Body of pancreas (tissue), 4 donors: ENCODE measurements around the gene RAPGEF1. TPM values are rescaled to one million over a fixed set of nuclear protein-coding genes. Genes with fewer than 3 reads are reported as not detected.

Experiments
- ATAC-seq: fragments of 150-250 bp; one replicate; pipeline ENCODE4 v1.9.1; 2016
- DNase-seq, 4 donors: peaks; one replicate each; pipeline ENCODE4 v3.0.0-alpha.2; 2019
- H3K27ac ChIP-seq, 4 donors: fragments of 200-600 bp; sonication (generic); 1 replicate in 3 of 4; 2 replicates in 1 of 4; pipeline versions ENCODE4 v1.5.1 to v1.6.1; 2016 to 2019; ENCODE audit warnings: mild to moderate bottlenecking in 1 of 4, mixed read lengths in 1 of 4, moderate library complexity in 1 of 4
- H3K27me3 ChIP-seq, 2 donors: fragments of 200-600 bp; sonication (generic); one replicate each; pipeline ENCODE4 v1.6.0; 2016; ENCODE audit warnings: mild to moderate bottlenecking in 1 of 2
- H3K36me3 ChIP-seq, 2 donors: fragments of 200-600 bp; sonication (generic); replicated peaks in 1 of 2; 2 replicates each; pipeline ENCODE4 v1.5.1; 2016; ENCODE audit warnings: low read depth in 2 of 2; ENCODE audit not compliant: insufficient read depth in 1 of 2
- H3K4me1 ChIP-seq: fragments of 200-600 bp; sonication (generic); one replicate; pipeline ENCODE4 v1.6.0; 2016
- H3K4me3 ChIP-seq, 2 donors: fragments of 200-600 bp; sonication (generic); 1 replicate in 1 of 2; 2 replicates in 1 of 2; pipeline ENCODE4 v1.5.1; 2016 to 2019
- H3K9me3 ChIP-seq, 3 donors: fragments of 200-600 bp; sonication (generic); 1 replicate in 2 of 3; 2 replicates in 1 of 3; pipeline ENCODE4 v1.5.1; 2016
- CTCF ChIP-seq, 7 experiments: fragments of 450-650 bp in 4 of 7; fragments of 200-600 bp in 3 of 7; sonication (generic) in 3 of 7; IDR thresholded peaks; one replicate each; pipeline ENCODE4 v1.5.1; 2016 to 2019; ENCODE audit warnings: antibody characterized with exemption in 7 of 7
- POLR2A ChIP-seq, 3 donors: fragments of 450-650 bp; IDR thresholded peaks; one replicate each; pipeline ENCODE4 v1.6.1; 2016; ENCODE audit warnings: antibody characterized with exemption in 3 of 3, mild to moderate bottlenecking in 2 of 3
- WGBS, 2 donors: methylation state at CpG; one replicate each; pipeline ENCODE4 v1.1.5; 2017; 5-methylcytosine and 5-hydroxymethylcytosine counted together
- intact Hi-C: fragments of 100-400 bp; cut with DNase I; formaldehyde crosslinking; loops from one replicate; pipeline ENCODE4 v1.15.1; 2023
- total RNA-seq, 2 donors: library from RNA; depleted of rRNA; stranded (reverse); fragments of >200 nt; gene quantifications; one replicate each; pipeline ENCODE4 v1.1.0, GENCODE V29; 2016

Gene RAPGEF1
- total RNA-seq, 2 donors from 2014 or later = 30.1 to 70.5 TPM

GRCh38 chr9:131697908-131698617 is 41.8 kb downstream of the RAPGEF1 start:
- WGBS, 2 donors = 43 to 53% methylated on average over 4 to 5 of the region's 5 CpGs
- Histone ChIP-seq H3K4me3 (no peak overlapping the region), H3K4me1 (peaks cover 34% of the 10 kb centered on the region), H3K27me3 (no peaks in the 10 kb centered on the region), H3K27ac (peak overlapping the region in 3 of 4 donors; percentile 4 to 73 (median 5)), H3K9me3 (no peaks in the 10 kb centered on the region), H3K36me3 (no peaks in the 10 kb centered on the region)
- ATAC-seq = no peak
- TF ChIP-seq POLR2A (IDR thresholded peaks at IDR 0.05) = no peak
- no peak for TF ChIP-seq CTCF (IDR thresholded peaks at IDR 0.05)
- peak in 1 of 4 donors; percentile 68 for DNase-seq
- intact Hi-C loops = no loop called here

- Histone ChIP-seq H3K27me3 (no peaks in the 10 kb centered on the region), H3K36me3 (no peaks in the 10 kb centered on the region), H3K4me1 (peaks cover 44% of the 10 kb centered on the region), H3K9me3 (no peaks in the 10 kb centered on the region), H3K27ac (no peak overlapping the region), H3K4me3 (no peak overlapping the region)
- 60 to 67% methylated on average over 6 of the region's 6 CpGs for WGBS, 2 donors
- ATAC-seq (peak; percentile 28), DNase-seq (peak in 2 of 4 donors; percentile 39 to 67)
- TF ChIP-seq CTCF (IDR thresholded peaks at IDR 0.05) (no peak), POLR2A (IDR thresholded peaks at IDR 0.05) (no peak)
- intact Hi-C loops = no loop called here
Measured at GRCh38 chr9:131697097-131697496, 42.8 kb downstream of the RAPGEF1 start.

- TF ChIP-seq CTCF (IDR thresholded peaks at IDR 0.05) (no peak), POLR2A (IDR thresholded peaks at IDR 0.05) (no peak)
- intact Hi-C loops = no loop called here
- no peak overlapping the region for H3K4me3 ChIP-seq
- DNase-seq = no peak
- ATAC-seq = no peak
- peaks cover 54% of the 10 kb centered on the region for H3K4me1 ChIP-seq
- H3K27ac ChIP-seq = no peak overlapping the region
- WGBS, 2 donors = 92 to 98% methylated on average over 6 of the region's 6 CpGs
- H3K27me3 ChIP-seq = no peaks in the 10 kb centered on the region
- H3K36me3 ChIP-seq = no peaks in the 10 kb centered on the region
- no peaks in the 10 kb centered on the region for H3K9me3 ChIP-seq
Measured at GRCh38 chr9:131695836-131696460, 43.9 kb downstream of the RAPGEF1 start.

GRCh38 chr9:131695366-131695765 is 44.5 kb downstream of the RAPGEF1 start:
- no peaks in the 10 kb centered on the region for H3K27me3 ChIP-seq
- no peaks in the 10 kb centered on the region for H3K9me3 ChIP-seq
- H3K4me1 ChIP-seq = peaks cover 54% of the 10 kb centered on the region
- no peak for DNase-seq
- no peak for ATAC-seq
- intact Hi-C loops = no loop called here
- 91 to 93% methylated on average over 5 of the region's 5 CpGs for WGBS, 2 donors
- H3K4me3 ChIP-seq = no peak overlapping the region
- H3K27ac ChIP-seq = no peak overlapping the region
- TF ChIP-seq CTCF (IDR thresholded peaks at IDR 0.05) = no peak
- no peak for TF ChIP-seq POLR2A (IDR thresholded peaks at IDR 0.05)
- H3K36me3 ChIP-seq = no peaks in the 10 kb centered on the region
